GM23248 (cell line): Measurements from ENCODE around the gene CXCR1. TPM values are rescaled to one million over a fixed set of nuclear protein-coding genes. Genes with fewer than 3 reads are reported as not detected.

Experiments used
- DNase-seq: peaks from one replicate; pipeline ENCODE4 v3.0.0-alpha.2; 2015
- H2AFZ ChIP-seq: fragments of 200-600 bp; sonication (generic); 2 replicates; pipeline ENCODE4 v1.6.1; 2016; ENCODE audit warnings: antibody characterized with exemption
- H3F3A ChIP-seq: fragments of 200-600 bp; sonication (generic); 2 replicates; pipeline ENCODE4 v1.6.1; 2016; ENCODE audit warnings: mild to moderate bottlenecking, antibody characterized with exemption, mixed run types; ENCODE audit not compliant: insufficient read depth
- H3K27ac ChIP-seq: fragments of 200-600 bp; sonication (generic); 2 replicates; pipeline ENCODE4 v1.5.1; 2016; ENCODE audit warnings: mild to moderate bottlenecking
- H3K27me3 ChIP-seq: fragments of 200-600 bp; sonication (generic); replicated peaks from 2 replicates; pipeline ENCODE4 v1.6.1; 2016; ENCODE audit warnings: mild to moderate bottlenecking; ENCODE audit not compliant: insufficient read depth
- H3K36me3 ChIP-seq: fragments of 200-600 bp; sonication (generic); 2 replicates; pipeline ENCODE4 v1.6.1; 2016; ENCODE audit warnings: low read depth, mild to moderate bottlenecking
- H3K4me1 ChIP-seq: fragments of 200-600 bp; sonication (generic); 2 replicates; pipeline ENCODE4 v1.6.1; 2016; ENCODE audit warnings: mild to moderate bottlenecking; ENCODE audit not compliant: insufficient read depth
- H3K4me2 ChIP-seq: fragments of 200-600 bp; sonication (generic); one replicate; pipeline ENCODE4 v1.6.1; 2016; ENCODE audit warnings: mild to moderate bottlenecking; ENCODE audit not compliant: unreplicated experiment
- H3K4me3 ChIP-seq: fragments of 200-600 bp; sonication (generic); 2 replicates; pipeline ENCODE4 v1.5.1; 2016; ENCODE audit warnings: mild to moderate bottlenecking
- H3K79me2 ChIP-seq: fragments of 200-600 bp; sonication (generic); 2 replicates; pipeline ENCODE4 v1.6.1; 2016; ENCODE audit warnings: mild to moderate bottlenecking; ENCODE audit not compliant: insufficient read depth
- H3K9ac ChIP-seq: fragments of 200-600 bp; sonication (generic); 2 replicates; pipeline ENCODE4 v1.6.1; 2016; ENCODE audit warnings: mild to moderate bottlenecking
- H3K9me2 ChIP-seq: fragments of 200-600 bp; sonication (generic); 2 replicates; pipeline ENCODE4 v1.6.1; 2016; ENCODE audit warnings: mixed run types, mild to moderate bottlenecking, moderate library complexity; ENCODE audit not compliant: insufficient read depth
- H3K9me3 ChIP-seq: fragments of 200-600 bp; sonication (generic); one replicate; pipeline ENCODE4 v1.6.1; 2017; ENCODE audit warnings: low read depth
- H4K20me1 ChIP-seq: fragments of 200-600 bp; sonication (generic); 2 replicates; pipeline ENCODE4 v1.6.0; 2016; ENCODE audit not compliant: insufficient read depth
- EZH2 ChIP-seq: fragments of 200-600 bp; sonication (generic); IDR thresholded peaks from 2 replicates; pipeline ENCODE4 v1.6.1; 2018; ENCODE audit warnings: antibody characterized with exemption, mild to moderate bottlenecking; ENCODE audit not compliant: insufficient read depth, poor library complexity, severe bottlenecking
- EZH2phosphoT487 ChIP-seq: fragments of 200-600 bp; sonication (generic); IDR thresholded peaks from 2 replicates; pipeline ENCODE4 v1.6.1; 2018; ENCODE audit warnings: antibody characterized with exemption, moderate library complexity, mild to moderate bottlenecking, low read depth; ENCODE audit not compliant: insufficient read depth
- WGBS, 2 experiments: methylation state at CpG; one replicate each; pipeline ENCODE4 v1.1.6; 2015 to 2017; ENCODE audit warnings: low lambda C conversion rate in 2 of 2, low coverage in 1 of 2; ENCODE audit errors: missing lambda C conversion rate in 2 of 2; 5-methylcytosine and 5-hydroxymethylcytosine counted together
- in situ Hi-C: fragments of 300-500 bp; cut with MboI; formaldehyde crosslinking; loops from 2 replicates; pipeline ENCODE4 v1.15.0; 2020
- polyA plus RNA-seq: library from polyadenylated mRNA; unstranded; fragments of >200 nt; fragmentation: Nextera tagmentation; extraction: Ambion mirVana; gene quantifications from 2 replicates; pipeline ENCODE4 v1.2.1, GENCODE V29; 2016
- total RNA-seq: library from RNA; depleted of rRNA; stranded (reverse); fragments of >200 nt; shearing (Covaris generic); gene quantifications from 2 replicates; pipeline ENCODE4 v1.2.3, GENCODE V29; 2014

Gene CXCR1
- total and polyA plus RNA-seq, 2 experiments from 2014 or later = not detected

DNA sequence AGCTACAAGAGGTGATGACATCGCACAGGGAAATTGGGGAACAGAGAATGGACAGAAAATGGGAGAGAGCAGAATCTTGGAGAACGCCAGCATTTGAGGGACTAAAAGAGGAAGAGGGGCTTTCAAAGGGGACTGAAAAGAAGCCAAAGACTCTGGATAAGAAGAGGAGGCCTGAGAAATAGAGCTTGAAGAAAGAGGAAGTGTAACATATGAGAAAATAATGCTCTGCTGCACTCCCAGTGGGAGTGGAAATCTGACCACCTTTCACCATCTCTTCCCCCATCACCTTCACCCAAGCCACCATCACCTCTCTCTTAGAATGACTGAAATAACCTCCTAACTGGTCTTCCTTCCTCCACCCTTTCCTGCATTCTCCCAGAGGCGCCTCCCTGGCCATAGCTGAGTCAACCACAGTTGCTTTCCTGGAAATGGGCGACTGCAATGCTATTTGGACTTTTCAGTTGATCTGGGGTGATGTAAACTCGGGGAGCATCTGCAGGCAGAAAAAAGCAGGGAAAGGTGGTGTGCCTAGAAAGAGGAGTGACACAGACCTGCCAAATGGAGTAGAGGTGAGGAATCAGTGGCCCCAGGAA lies 16.8 kb downstream of the CXCR1 start:
- Histone ChIP-seq H3F3A (no peaks in the 10 kb centered on the region), H3K9ac (no peak overlapping the region), H3K36me3 (no peaks in the 10 kb centered on the region), H4K20me1 (no peaks in the 10 kb centered on the region), H3K4me3 (no peak overlapping the region), H3K27me3 (peaks cover 71% of the 10 kb centered on the region), H3K9me3 (no peaks in the 10 kb centered on the region), H3K9me2 (no peaks in the 10 kb centered on the region), H3K4me1 (no peaks in the 10 kb centered on the region), H3K27ac (no peak overlapping the region), H2AFZ (no peak overlapping the region), H3K79me2 (no peaks in the 10 kb centered on the region), H3K4me2 (no peak overlapping the region)
- DNase-seq = no peak
- TF ChIP-seq EZH2phosphoT487 (no peak), EZH2 (no peak)
- WGBS, 2 experiments = 45 to 52% methylated on average over 5 of the region's 5 CpGs
- in situ Hi-C loops = no loop called here

GRCh38 chr2:218149098-218149497 lies 17.7 kb downstream of the CXCR1 start:
- Histone ChIP-seq H3K27me3 (peaks cover 65% of the 10 kb centered on the region), H2AFZ (no peak overlapping the region)

GRCh38 chr2:218146056-218146455 lies 20.7 kb downstream of the CXCR1 start:
- Histone ChIP-seq H4K20me1 (no peaks in the 10 kb centered on the region), H3K27me3 (peaks cover 59% of the 10 kb centered on the region), H3K9me2 (no peaks in the 10 kb centered on the region), H3K9me3 (no peaks in the 10 kb centered on the region), H3K36me3 (no peaks in the 10 kb centered on the region), H3F3A (no peaks in the 10 kb centered on the region), H2AFZ (no peak overlapping the region), H3K4me1 (no peaks in the 10 kb centered on the region), H3K79me2 (no peaks in the 10 kb centered on the region), H3K4me2 (no peak overlapping the region), H3K4me3 (no peak overlapping the region), H3K27ac (no peak overlapping the region), H3K9ac (no peak overlapping the region)
- in situ Hi-C loops = no loop called here
- TF ChIP-seq EZH2phosphoT487 (no peak), EZH2 (no peak)
- DNase-seq = no peak

More at GRCh38 chr2:218149098-218149497, 17.7 kb downstream of the CXCR1 start:
- in situ Hi-C loops = no loop called here
- TF ChIP-seq EZH2 (no peak), EZH2phosphoT487 (no peak)
- Histone ChIP-seq H3K36me3 (no peaks in the 10 kb centered on the region), H3K27ac (no peak overlapping the region), H3K9me3 (no peaks in the 10 kb centered on the region), H4K20me1 (no peaks in the 10 kb centered on the region), H3K4me2 (no peak overlapping the region), H3K4me1 (no peaks in the 10 kb centered on the region), H3K9ac (no peak overlapping the region), H3F3A (no peaks in the 10 kb centered on the region), H3K4me3 (no peak overlapping the region), H3K9me2 (no peaks in the 10 kb centered on the region), H3K79me2 (no peaks in the 10 kb centered on the region)
- 48 to 49% methylated on average over 5 of the region's 5 CpGs for WGBS, 2 experiments
- DNase-seq = no peak

DNA sequence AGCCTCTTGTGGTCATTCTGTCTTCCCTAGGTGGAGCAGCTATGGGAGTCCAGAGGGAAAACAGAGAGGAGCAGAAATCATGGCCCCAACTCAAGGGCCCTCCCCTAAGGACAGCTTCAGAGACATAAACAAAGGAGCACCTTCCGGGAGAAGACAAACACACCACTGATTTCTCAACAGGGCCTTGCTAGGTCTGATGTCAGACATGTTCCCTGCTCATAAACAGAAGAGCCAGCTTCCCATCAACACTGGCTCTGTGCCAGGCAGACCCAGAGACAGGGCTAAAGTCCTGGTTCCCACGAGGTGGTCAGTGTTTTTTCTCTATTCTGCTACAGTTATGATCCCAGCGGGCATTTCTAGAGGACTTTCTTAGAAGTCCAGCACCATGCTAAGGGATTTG lies 21.6 kb downstream of the CXCR1 start:
- no peaks in the 10 kb centered on the region for H3F3A ChIP-seq
- no peaks in the 10 kb centered on the region for H4K20me1 ChIP-seq
- H3K36me3 ChIP-seq = no peaks in the 10 kb centered on the region
- TF ChIP-seq EZH2phosphoT487 (no peak), EZH2 (no peak)
- H3K4me2 ChIP-seq = no peak overlapping the region
- no peaks in the 10 kb centered on the region for H3K9me2 ChIP-seq
- peaks cover 61% of the 10 kb centered on the region for H3K27me3 ChIP-seq
- H3K9me3 ChIP-seq = no peaks in the 10 kb centered on the region
- H3K4me1 ChIP-seq = no peaks in the 10 kb centered on the region
- in situ Hi-C loops = no loop called here
- WGBS, 2 experiments = 45 to 47% methylated on average over 3 of the region's 3 CpGs
- no peak overlapping the region for H3K4me3 ChIP-seq
- H2AFZ ChIP-seq = no peak overlapping the region
- DNase-seq = no peak
- H3K79me2 ChIP-seq = no peaks in the 10 kb centered on the region
- H3K9ac ChIP-seq = no peak overlapping the region
- H3K27ac ChIP-seq = no peak overlapping the region

DNA sequence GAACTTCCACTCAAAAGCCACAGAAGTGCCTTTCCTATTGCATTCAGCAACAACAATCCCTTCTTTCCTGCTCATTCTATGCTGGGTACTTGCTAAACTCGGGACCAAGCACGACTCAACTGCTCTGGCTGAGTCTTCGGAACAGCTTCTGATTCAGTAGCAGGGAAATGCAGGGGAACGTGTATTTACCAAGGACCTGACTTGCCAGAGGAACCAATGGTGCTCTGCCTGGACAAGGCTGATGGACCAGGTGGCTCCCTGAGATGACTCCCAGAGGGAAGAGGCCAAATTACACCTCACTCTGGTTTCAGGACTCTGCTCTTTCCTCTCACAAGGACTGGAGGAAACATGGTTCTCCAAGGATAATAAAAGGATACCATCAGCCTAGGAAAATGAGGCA lies 28.7 kb downstream of the CXCR1 start:
- Histone ChIP-seq H3K4me1 (no peaks in the 10 kb centered on the region), H3K36me3 (no peaks in the 10 kb centered on the region), H3K79me2 (no peaks in the 10 kb centered on the region), H3K27ac (no peak overlapping the region), H3K9ac (no peak overlapping the region), H3K27me3 (peaks cover 86% of the 10 kb centered on the region), H2AFZ (no peak overlapping the region), H4K20me1 (no peaks in the 10 kb centered on the region), H3F3A (no peaks in the 10 kb centered on the region), H3K4me2 (no peak overlapping the region), H3K4me3 (no peak overlapping the region), H3K9me3 (no peaks in the 10 kb centered on the region), H3K9me2 (no peaks in the 10 kb centered on the region)
- in situ Hi-C loops = no loop called here
- no peak for DNase-seq
- no peak for TF ChIP-seq EZH2phosphoT487
- no peak for TF ChIP-seq EZH2
- WGBS, 2 experiments = 50 to 66% methylated on average over 4 of the region's 4 CpGs
